CD4-positive, alpha-beta T cell treated with Interleukin-17A for 1 hour (primary cell): ENCODE measurements around the gene ESX1.
"Not testable (repeated sequence)": the region's sequence is repeated elsewhere in the genome, so short reads cannot be mapped to it uniquely, and the experiment has no call there.

Experiments
- DNase-seq: peaks from one replicate; pipeline ENCODE4 v3.0.0-alpha.2; 2020

Gene ESX1

GRCh38 chrX:104254442-104255115, at the start of gene ESX1:
Gene ESX1, minus strand, starts transcription at chrX:104254933. Its CDS starts 84 bp downstream, at chrX:104254849.
- DNase-seq: no peak

GRCh38 chrX:104295636-104296035, 40.9 kb upstream of the ESX1 start:
- DNase-seq: no peak

GRCh38 chrX:104288961-104289360, 34.2 kb upstream of the ESX1 start:
- no peak for DNase-seq

- no peak for DNase-seq
Observed at GRCh38 chrX:104288269-104288668, 33.5 kb upstream of the ESX1 start.

GRCh38 chrX:104285201-104285600, 30.5 kb upstream of the ESX1 start:
- DNase-seq: no peak

GRCh38 chrX:104284507-104284906, 29.8 kb upstream of the ESX1 start:
- DNase-seq: no peak

- DNase-seq: no peak
Observed at GRCh38 chrX:104282166-104282725, 27.5 kb upstream of the ESX1 start.

- DNase-seq: no peak
Observed at GRCh38 chrX:104281564-104281963, 26.8 kb upstream of the ESX1 start.

- no peak for DNase-seq
Observed at GRCh38 chrX:104280609-104281008, 25.9 kb upstream of the ESX1 start.

- peak; percentile 1 for DNase-seq
Observed at GRCh38 chrX:104270916-104271512, 16.3 kb upstream of the ESX1 start.

- DNase-seq: no peak
Observed at GRCh38 chrX:104270212-104270611, 15.5 kb upstream of the ESX1 start.

- DNase-seq: no peak
Observed at GRCh38 chrX:104255465-104255864, 732 bp upstream of the ESX1 start.

GRCh38 chrX:104253567-104254441, 929 bp downstream of the ESX1 start:
- DNase-seq: no peak

- no peak for DNase-seq
Observed at GRCh38 chrX:104250470-104250869, 4.3 kb downstream of the ESX1 start.

- not testable (repeated sequence) for DNase-seq
Observed at GRCh38 chrX:104230060-104230459, 24.7 kb downstream of the ESX1 start.

GRCh38 chrX:104211187-104211586, 43.5 kb downstream of the ESX1 start:
- DNase-seq: no peak

GRCh38 chrX:104205548-104205947, 49.2 kb downstream of the ESX1 start:
- DNase-seq: no peak
